WTC11 (cell line): ENCODE data around the gene PPIB. TPM values are rescaled to one million over a fixed set of nuclear protein-coding genes. Genes with fewer than 3 reads are reported as not detected.

ENCODE experiments used
- ATAC-seq: fragments of 200-7000 bp; cut with Tn5 transposase; 2 replicates; pipeline ENCODE4 v1.10.0; 2021; ENCODE audit warnings: mild to moderate bottlenecking, moderate library complexity
- CTCF ChIA-PET: fragments of 300-600 bp; sonication (Branson Sonifier 250); formaldehyde crosslinking; loops from one replicate; lab custom pipeline; 2021; ENCODE audit warnings: antibody characterized with exemption; lab: Charles Lee
- POLR2A ChIA-PET: fragments of 350-600 bp; sonication (Branson Sonifier 250); formaldehyde crosslinking; loops from one replicate; lab custom pipeline; 2021; ENCODE audit warnings: antibody characterized with exemption; lab: Charles Lee
- DNase-seq: peaks from one replicate; pipeline ENCODE4 v3.0.0; 2021; ENCODE audit warnings: low spot score
- H3K27ac Mint-ChIP-seq: 2 replicates; pipeline ENCODE4 v1.8.0; 2021; ENCODE audit warnings: mixed read lengths
- H3K27me3 Mint-ChIP-seq: 2 replicates; pipeline ENCODE4 v1.8.0; 2021; ENCODE audit warnings: low read depth, mild to moderate bottlenecking, moderate library complexity, mixed read lengths
- H3K36me3 Mint-ChIP-seq: 2 replicates; pipeline ENCODE4 v1.8.0; 2021; ENCODE audit warnings: mixed read lengths
- H3K4me1 Mint-ChIP-seq: 2 replicates; pipeline ENCODE4 v1.8.0; 2022; ENCODE audit warnings: mixed read lengths
- H3K4me3 Mint-ChIP-seq: 2 replicates; pipeline ENCODE4 v1.8.0; 2021; ENCODE audit warnings: mild to moderate bottlenecking, moderate library complexity, mixed read lengths
- H3K9me3 Mint-ChIP-seq: 2 replicates; pipeline ENCODE4 v1.8.0; 2021; ENCODE audit warnings: mixed read lengths
- AR ChIP-seq: fragments of 250-450 bp; sonication (Bioruptor Pico); IDR thresholded peaks from 2 replicates; pipeline ENCODE4 v1.9.0; 2021; ENCODE audit warnings: mild to moderate bottlenecking
- CBFB ChIP-seq: sonication (generic); formaldehyde crosslinking; IDR thresholded peaks from 2 replicates; pipeline ENCODE4 v1.8.1; 2022; ENCODE audit warnings: mild to moderate bottlenecking, low read depth, missing genetic modification reagents
- E2F4 ChIP-seq: sonication (generic); formaldehyde crosslinking; IDR thresholded peaks from 2 replicates; pipeline ENCODE4 v1.8.1; 2022; ENCODE audit warnings: low read depth, mild to moderate bottlenecking, moderate library complexity, missing genetic modification reagents, borderline replicate concordance
- ERG ChIP-seq: fragments of 250-450 bp; sonication (Bioruptor Pico); IDR thresholded peaks from 2 replicates; pipeline ENCODE4 v1.8.0; 2021; ENCODE audit warnings: mild to moderate bottlenecking
- ETV6 ChIP-seq: sonication (generic); formaldehyde crosslinking; IDR thresholded peaks from 2 replicates; pipeline ENCODE4 v1.8.1; 2022; ENCODE audit warnings: mild to moderate bottlenecking, missing genetic modification reagents
- GABPB1 ChIP-seq: sonication (generic); formaldehyde crosslinking; IDR thresholded peaks from 2 replicates; pipeline ENCODE4 v1.8.1; 2023; ENCODE audit warnings: mild to moderate bottlenecking, missing genetic modification reagents
- IRF1 ChIP-seq: sonication (generic); formaldehyde crosslinking; IDR thresholded peaks from 2 replicates; pipeline ENCODE4 v1.8.0; 2023; ENCODE audit warnings: missing genetic modification reagents
- JUN ChIP-seq: sonication (generic); formaldehyde crosslinking; IDR thresholded peaks from 2 replicates; pipeline ENCODE4 v1.8.0; 2023; ENCODE audit warnings: mild to moderate bottlenecking, missing genetic modification reagents
- MLX ChIP-seq: sonication (generic); formaldehyde crosslinking; IDR thresholded peaks from 2 replicates; pipeline ENCODE4 v1.8.1; 2023; ENCODE audit warnings: mild to moderate bottlenecking, missing genetic modification reagents, moderate library complexity
- NFATC4 ChIP-seq: fragments of 250-450 bp; sonication (Bioruptor Pico); IDR thresholded peaks from 2 replicates; pipeline ENCODE4 v1.9.0; 2021; ENCODE audit warnings: mild to moderate bottlenecking
- NFE2L1 ChIP-seq: sonication (generic); formaldehyde crosslinking; IDR thresholded peaks from 2 replicates; pipeline ENCODE4 v1.8.1; 2023; ENCODE audit warnings: missing genetic modification reagents
- NFYB ChIP-seq: sonication (generic); formaldehyde crosslinking; conservative IDR thresholded peaks from 2 replicates; pipeline ENCODE4 v1.8.0; 2022; ENCODE audit warnings: low read depth, missing genetic modification reagents
- OVOL2 ChIP-seq: fragments of 250-450 bp; sonication (Bioruptor Pico); IDR thresholded peaks from 2 replicates; pipeline ENCODE4 v1.9.0; 2021; ENCODE audit warnings: mild to moderate bottlenecking, borderline replicate concordance
- SOX15 ChIP-seq: fragments of 250-450 bp; sonication (Bioruptor Pico); IDR thresholded peaks from 2 replicates; pipeline ENCODE4 v1.9.0; 2021; ENCODE audit warnings: mild to moderate bottlenecking
- STAT6 ChIP-seq: sonication (generic); formaldehyde crosslinking; conservative IDR thresholded peaks from 2 replicates; pipeline ENCODE4 v1.8.1; 2023; ENCODE audit warnings: mild to moderate bottlenecking, low read depth, missing genetic modification reagents, moderate library complexity
- TEAD1 ChIP-seq: sonication (generic); formaldehyde crosslinking; IDR thresholded peaks from 2 replicates; pipeline ENCODE4 v1.8.0; 2022; ENCODE audit warnings: mild to moderate bottlenecking, missing genetic modification reagents
- USF2 ChIP-seq: sonication (generic); formaldehyde crosslinking; IDR thresholded peaks from 2 replicates; pipeline ENCODE4 v1.8.1; 2023; ENCODE audit warnings: mild to moderate bottlenecking, missing genetic modification reagents, moderate library complexity
- ZNF281 ChIP-seq: sonication (generic); formaldehyde crosslinking; IDR thresholded peaks from 2 replicates; pipeline ENCODE4 v1.8.0; 2023; ENCODE audit warnings: mild to moderate bottlenecking, missing genetic modification reagents
- total RNA-seq: library from RNA; stranded (reverse); gene quantifications from 3 replicates; pipeline ENCODE4 v1.2.3, GENCODE V29; 2021

Gene PPIB
- total RNA-seq, 1 experiment from 2014 or later: 485 TPM

- TF ChIP-seq SOX15 (CRISPR knock-in tag): no peak
- TF ChIP-seq AR (CRISPR knock-in tag): no peak
- no peak for TF ChIP-seq NFYB (CRISPR knock-in tag)
- no peak for TF ChIP-seq IRF1
- TF ChIP-seq OVOL2 (CRISPR knock-in tag): no peak
- TF ChIP-seq NFATC4: no peak
- TF ChIP-seq CBFB (CRISPR knock-in tag): no peak
- no peak for TF ChIP-seq ZNF281 (CRISPR knock-in tag)
- TF ChIP-seq E2F4 (CRISPR knock-in tag): no peak
- TF ChIP-seq, all 79 proteins: peak for 0
These were observed 15.7 kb downstream of the PPIB start (continued) for GRCh38 chr15:64146885-64147681.

- Mint-ChIP-seq H3K4me3 (no peak overlapping the region), H3K27ac (no peak overlapping the region)
- CTCF ChIA-PET: no interaction called here
- TF ChIP-seq IRF1: no peak
- no peak for TF ChIP-seq USF2 (CRISPR knock-in tag)
- no peak for TF ChIP-seq SOX15 (CRISPR knock-in tag)
- TF ChIP-seq MLX (CRISPR knock-in tag): no peak
- no peak for TF ChIP-seq STAT6 (CRISPR knock-in tag)
- no peak for TF ChIP-seq ZNF281 (CRISPR knock-in tag)
- no peak for TF ChIP-seq ERG (CRISPR knock-in tag)
- TF ChIP-seq JUN (CRISPR knock-in tag): no peak
- TF ChIP-seq TEAD1 (CRISPR knock-in tag): no peak
- no peak for TF ChIP-seq NFE2L1 (CRISPR knock-in tag)
- no peak for TF ChIP-seq GABPB1 (CRISPR knock-in tag)
- TF ChIP-seq ETV6: no peak
These were observed 16.3 kb downstream of the PPIB start for GRCh38 chr15:64146520-64146884.

More at GRCh38 chr15:64146520-64146884, 16.3 kb downstream of the PPIB start:
- POLR2A ChIA-PET: no interaction called here
- ATAC-seq (no peak), DNase-seq (no peak)
- H3K9me3 Mint-ChIP-seq: no peaks in the 10 kb centered on the region
- peaks cover 19% of the 10 kb centered on the region for H3K27me3 Mint-ChIP-seq
- H3K36me3 Mint-ChIP-seq: no peaks in the 10 kb centered on the region
- peaks cover 8% of the 10 kb centered on the region for H3K4me1 Mint-ChIP-seq
